GM12878 (cell line): ENCODE results near the gene PERCC1. TPM values are rescaled to one million over a fixed set of nuclear protein-coding genes. Genes with fewer than 3 reads are reported as not detected.

Experiments
- ATAC-seq: fragments of 200-7000 bp; cut with Tn5 transposase; 3 replicates; pipeline ENCODE4 v1.9.1; 2020; ENCODE audit warnings: mild to moderate bottlenecking, moderate library complexity
- BruUV-seq: library from RNA; stranded (reverse); fragments of 400-500 nt; replicated peaks from 2 replicates; lab custom pipeline; 2021; lab: Mats Ljungman, UMichigan
- CTCF ChIA-PET: fragments of 300-600 bp; sonication (Branson Sonifier 250); formaldehyde crosslinking; extraction: SDS; loops from one replicate; lab custom pipeline; 2021; ENCODE audit warnings: inconsistent platforms; lab: Yijun Ruan, JAX
- POLR2A ChIA-PET: fragments of 350-600 bp; formaldehyde crosslinking; extraction: SDS; loops from one replicate; lab custom pipeline; 2021; ENCODE audit warnings: inconsistent platforms; lab: Charles Lee
- RAD21 ChIA-PET: fragments of 300-600 bp; sonication (Branson Sonifier 250); formaldehyde crosslinking; loops from one replicate; lab custom pipeline; 2023; ENCODE audit warnings: antibody characterized with exemption; ENCODE audit not compliant: unreplicated experiment; lab: Charles Lee
- SMC1A ChIA-PET: fragments of 300-600 bp; sonication (Branson Sonifier 250); formaldehyde crosslinking; loops from one replicate; lab custom pipeline; 2023; ENCODE audit not compliant: unreplicated experiment, uncharacterized antibody; lab: Charles Lee
- DNase-seq: peaks from one replicate; pipeline ENCODE4 v3.0.0-alpha.2; 2011; ENCODE audit warnings: low read depth, low spot score
- FAIRE-seq: peaks from 3 replicates; lab custom pipeline; 2011; peaks lifted over from hg19 to GRCh38; lab: Jason Lieb, UNC
- H2AFZ ChIP-seq: 2 replicates; pipeline ENCODE4 v1.6.0; 2011; ENCODE audit warnings: low read depth, low read length, control low read depth; ENCODE audit not compliant: control insufficient read depth
- H3K27ac ChIP-seq: 2 replicates; pipeline ENCODE4 v1.5.1; 2011; ENCODE audit warnings: control low read depth; ENCODE audit not compliant: control insufficient read depth, insufficient read depth
- H3K27me3 ChIP-seq, 2 experiments: replicated peaks in 1 of 2; 2 replicates each; pipeline versions ENCODE4 v1.6.0 to v1.6.1; 2011; ENCODE audit warnings: low read length in 1 of 2; ENCODE audit not compliant: control insufficient read depth in 2 of 2, insufficient read depth in 2 of 2
- H3K36me3 ChIP-seq, 2 experiments: 2 replicates each; pipeline ENCODE4 v1.5.1; 2011; ENCODE audit warnings: low read length in 1 of 2; ENCODE audit not compliant: control insufficient read depth in 2 of 2, insufficient read depth in 2 of 2
- H3K4me1 ChIP-seq: 2 replicates; pipeline ENCODE4 v1.6.1; 2011; ENCODE audit warnings: mild to moderate bottlenecking, low read length, moderate library complexity, mixed read lengths; ENCODE audit not compliant: control insufficient read depth, insufficient read depth
- H3K4me2 ChIP-seq: 2 replicates; pipeline ENCODE4 v1.6.0; 2011; ENCODE audit warnings: control low read depth; ENCODE audit not compliant: control insufficient read depth, insufficient read depth
- H3K4me3 ChIP-seq: fragments of 200-600 bp; sonication (generic); 2 replicates; pipeline ENCODE4 v1.5.1; 2016
- H3K79me2 ChIP-seq: 2 replicates; pipeline ENCODE4 v1.6.0; 2011; ENCODE audit warnings: low read length; ENCODE audit not compliant: control insufficient read depth, insufficient read depth
- H3K9ac ChIP-seq: 2 replicates; pipeline ENCODE4 v1.8.0; 2011; ENCODE audit warnings: low read length, control low read depth, mixed read lengths; ENCODE audit not compliant: control insufficient read depth, insufficient read depth
- H3K9me3 ChIP-seq: replicated peaks from 3 replicates; pipeline ENCODE4 v1.5.1; 2011; ENCODE audit warnings: mild to moderate bottlenecking, low read length; ENCODE audit not compliant: control insufficient read depth, insufficient read depth
- H4K20me1 ChIP-seq: 2 replicates; pipeline ENCODE4 v1.6.0; 2011; ENCODE audit not compliant: control insufficient read depth, insufficient read depth
- CBX5 ChIP-seq: sonication (generic); IDR thresholded peaks from 2 replicates; pipeline ENCODE4 v1.6.1; 2016; ENCODE audit warnings: low read depth, moderate library complexity, mild to moderate bottlenecking, inconsistent platforms
- ETV6 ChIP-seq, 2 experiments: fragments of 450-650 bp in 1 of 2; IDR thresholded peaks in 1 of 2; conservative IDR thresholded peaks in 1 of 2; 2 replicates each; pipeline ENCODE4 v1.6.1; 2014; ENCODE audit warnings: antibody characterized with exemption in 1 of 2, borderline replicate concordance in 1 of 2, low read depth in 1 of 2, mild to moderate bottlenecking in 1 of 2, moderate library complexity in 1 of 2
- HCFC1 ChIP-seq: fragments of 150-350 bp; IDR thresholded peaks from 2 replicates; pipeline ENCODE4 v1.6.1; 2014; ENCODE audit warnings: low read length
- HDGF ChIP-seq: fragments of 450-650 bp; IDR thresholded peaks from 2 replicates; pipeline ENCODE4 v1.6.1; 2016; ENCODE audit warnings: antibody characterized with exemption
- JUND ChIP-seq: IDR thresholded peaks from 2 replicates; pipeline ENCODE4 v1.6.1; 2012; ENCODE audit warnings: low read depth, mild to moderate bottlenecking, low read length, improper control_type of control experiment, moderate library complexity
- NR2C2 ChIP-seq: IDR thresholded peaks from 2 replicates; pipeline ENCODE4 v1.6.1; 2011; ENCODE audit warnings: borderline replicate concordance, low read depth; ENCODE audit not compliant: control insufficient read depth, insufficient read length
- PAX5 ChIP-seq: IDR thresholded peaks from 2 replicates; pipeline ENCODE4 v1.6.1; 2011; ENCODE audit warnings: low read depth, low read length, borderline replicate concordance
- POLR2AphosphoS2 ChIP-seq: IDR thresholded peaks from 2 replicates; pipeline ENCODE4 v1.6.1; 2011; ENCODE audit warnings: low read depth, mild to moderate bottlenecking, low read length, improper control_type of control experiment, moderate library complexity
- PRDM15 ChIP-seq: fragments of 450-650 bp; formaldehyde crosslinking; IDR thresholded peaks from 2 replicates; pipeline ENCODE4 v1.4.0; 2020; ENCODE audit warnings: mild to moderate bottlenecking, moderate library complexity
- SMC3 ChIP-seq: IDR thresholded peaks from 2 replicates; pipeline ENCODE4 v1.6.1; 2011; ENCODE audit warnings: low read length, improper control_type of control experiment, borderline replicate concordance
- SPI1 ChIP-seq: IDR thresholded peaks from 2 replicates; pipeline ENCODE4 v1.6.1; 2011; ENCODE audit warnings: low read depth, mild to moderate bottlenecking, low read length, moderate library complexity, borderline replicate concordance; ENCODE audit not compliant: insufficient read depth
- STAT1 ChIP-seq: fragments of 450-650 bp; conservative IDR thresholded peaks from 2 replicates; pipeline ENCODE4 v1.6.1; 2014; ENCODE audit warnings: antibody characterized with exemption, mild to moderate bottlenecking
- TCF7 ChIP-seq: IDR thresholded peaks from 2 replicates; pipeline ENCODE4 v1.6.1; 2014; ENCODE audit warnings: antibody characterized with exemption, borderline replicate concordance
- WGBS: methylation state at CpG from one replicate; pipeline ENCODE4 v1.1.6; 2016; ENCODE audit warnings: low lambda C conversion rate; ENCODE audit not compliant: insufficient replicate concordance, insufficient coverage; ENCODE audit errors: missing lambda C conversion rate; 5-methylcytosine and 5-hydroxymethylcytosine counted together
- in situ Hi-C: fragments of 300-500 bp; cut with MboI; formaldehyde crosslinking; loops from 9 replicates; pipeline ENCODE4 v1.14.3; 2018; ENCODE audit warnings: mixed read lengths
- intact Hi-C: fragments of 100-400 bp; cut with micrococcal nuclease; formaldehyde crosslinking; loops from one replicate; pipeline ENCODE4 v1.14.2; 2022; ENCODE audit not compliant: unreplicated experiment
- polyA plus RNA-seq, 11 experiments: library from polyadenylated mRNA; depleted of rRNA in 4 of 11; unstranded in 6 of 11; stranded (reverse) in 5 of 11; fragments of >200 nt; fragmentation: Nextera tagmentation in 4 of 11; fragmentation: Illumina TruSeq in 1 of 11; extraction: Ambion mirVana in 4 of 11; extraction: Trizol in 1 of 11; gene quantifications; 1 replicate in 1 of 11; 2 replicates in 10 of 11; pipeline versions ENCODE4 v1.2.1 to v1.2.3, GENCODE V29; 2011 to 2016; ENCODE audit warnings: inconsistent platforms in 2 of 11, missing spikeins in 2 of 11, low read depth in 1 of 11
- total RNA-seq, 4 experiments: library from RNA; depleted of rRNA in 3 of 4; stranded (reverse); fragments of >200 nt in 3 of 4; fragmentation: Illumina TruSeq in 1 of 4; extraction: Trizol in 1 of 4; gene quantifications; 2 replicates each; pipeline versions ENCODE4 v1.2.1 to v1.2.3, GENCODE V29; 2013 to 2021
- TF ChIP-seq, protein P1 (sequence below): fragments of 150-350 bp; IDR thresholded peaks from 2 replicates; pipeline ENCODE4 v1.6.1; 2014; ENCODE audit warnings: mild to moderate bottlenecking, low read depth, low read length

The PERCC1 gene
- total and polyA plus RNA-seq, 10 of the 15 experiments (the other 5 are each of a cell fraction or from before 2014, with no cell fraction given) = not detected

- Histone ChIP-seq H3K9me3 (no peaks in the 10 kb centered on the region), H3K9ac (no peak overlapping the region), H3K4me3 (no peak overlapping the region), H2AFZ (peak overlapping the region; percentile 44)
- no TSS peak for BruUV-seq
- DNase-seq (no peak), ATAC-seq (no peak)
- in situ Hi-C loops = no loop called here
- RAD21 ChIA-PET = interaction anchor here (0.6 kb wide), 1 partner anchor 15 kb away, joined by 3 read pairs; no protein-coding TSS in a partner anchor
- POLR2A ChIA-PET = no interaction called here
- CTCF ChIA-PET = interaction anchor here (0.8 to 2.2 kb wide), 3 partner anchors 65 to 250 kb away, joined by 3 to 6 read pairs (median 4); partner anchors contain the start of genes JPT2 and TELO2
- intact Hi-C loops = no loop called here
- no peak for TF ChIP-seq HCFC1
- no peak for TF ChIP-seq TCF7
- no peak for TF ChIP-seq SMC3
- no peak for TF ChIP-seq CBX5
- no peak for TF ChIP-seq HDGF
- no peak for TF ChIP-seq STAT1
- no peak for TF ChIP-seq SPI1
- TF ChIP-seq, protein P1, sequence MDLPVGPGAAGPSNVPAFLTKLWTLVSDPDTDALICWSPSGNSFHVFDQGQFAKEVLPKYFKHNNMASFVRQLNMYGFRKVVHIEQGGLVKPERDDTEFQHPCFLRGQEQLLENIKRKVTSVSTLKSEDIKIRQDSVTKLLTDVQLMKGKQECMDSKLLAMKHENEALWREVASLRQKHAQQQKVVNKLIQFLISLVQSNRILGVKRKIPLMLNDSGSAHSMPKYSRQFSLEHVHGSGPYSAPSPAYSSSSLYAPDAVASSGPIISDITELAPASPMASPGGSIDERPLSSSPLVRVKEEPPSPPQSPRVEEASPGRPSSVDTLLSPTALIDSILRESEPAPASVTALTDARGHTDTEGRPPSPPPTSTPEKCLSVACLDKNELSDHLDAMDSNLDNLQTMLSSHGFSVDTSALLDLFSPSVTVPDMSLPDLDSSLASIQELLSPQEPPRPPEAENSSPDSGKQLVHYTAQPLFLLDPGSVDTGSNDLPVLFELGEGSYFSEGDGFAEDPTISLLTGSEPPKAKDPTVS = no peak
- no peak for TF ChIP-seq JUND
- TF ChIP-seq POLR2AphosphoS2 = no peak
- TF ChIP-seq PAX5 = no peak
- no peak for TF ChIP-seq ETV6 (conservative IDR thresholded peaks at IDR 0.05 in 1 of 2, IDR thresholded peaks at IDR 0.05 in 1 of 2; ENCODE audit: borderline replicate concordance in 1 of 2, low read depth in 1 of 2)
- TF ChIP-seq NR2C2 = no peak
- TF ChIP-seq PRDM15 = no peak
- TF ChIP-seq, all 136 proteins: peak for 0
- Histone ChIP-seq H3K27me3 (peaks cover 0 to 7% of the 10 kb centered on the region in 2 experiments; a peak in 3 of 4 replicates), H3K79me2 (no peaks in the 10 kb centered on the region), H3K4me2 (no peak overlapping the region), H3K27ac (no peak overlapping the region), H4K20me1 (no peaks in the 10 kb centered on the region; the same call in 1 of the 2 replicates), H3K36me3 (no peaks in the 10 kb centered on the region), H3K4me1 (no peaks in the 10 kb centered on the region)
- 52% methylated on average over 40 of the region's 53 CpGs for WGBS
- SMC1A ChIA-PET = interaction anchor here (1.2 kb wide), 1 partner anchor 111 kb away, joined by 3 read pairs; no protein-coding TSS in a partner anchor
- no peak for FAIRE-seq
Observed at GRCh38 chr16:1427473-1428461, 3.1 kb upstream of the PERCC1 start.
